ENCODE measurements around the gene ZNF765.
"Not testable (repeated sequence)": the region's sequence is repeated elsewhere in the genome, so short reads cannot be mapped to it uniquely, and the experiment has no call there.

DNA sequence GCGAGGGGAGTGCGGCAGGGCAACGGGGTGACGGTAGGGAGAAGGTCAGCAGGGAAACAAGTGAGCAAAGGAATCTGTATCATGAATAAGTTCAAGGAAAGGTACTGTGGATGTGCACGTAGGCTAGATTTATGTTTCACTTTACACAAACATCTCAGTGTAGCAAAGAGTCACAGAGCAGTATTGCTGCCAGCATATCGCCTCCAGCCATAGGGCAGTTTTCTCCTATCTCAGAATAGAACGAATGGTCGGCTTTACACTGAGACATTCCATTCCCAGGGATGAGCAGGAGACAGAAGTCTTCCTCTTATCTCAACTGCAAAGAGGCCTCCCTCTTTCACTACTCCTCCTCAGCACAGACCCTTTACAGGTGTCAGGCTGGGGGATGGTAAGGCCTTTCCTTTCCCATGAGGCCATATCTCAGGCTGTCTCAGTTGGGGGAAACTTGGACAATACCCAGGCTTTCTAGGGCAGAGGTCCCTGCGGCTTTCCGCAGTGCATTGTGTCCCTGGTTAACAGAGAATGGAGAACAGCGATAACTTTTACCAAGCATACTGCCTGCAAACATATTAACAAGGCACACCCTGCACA is 65.3 kb downstream of the ZNF765 start:
- TF ChIP-seq, protein P1, sequence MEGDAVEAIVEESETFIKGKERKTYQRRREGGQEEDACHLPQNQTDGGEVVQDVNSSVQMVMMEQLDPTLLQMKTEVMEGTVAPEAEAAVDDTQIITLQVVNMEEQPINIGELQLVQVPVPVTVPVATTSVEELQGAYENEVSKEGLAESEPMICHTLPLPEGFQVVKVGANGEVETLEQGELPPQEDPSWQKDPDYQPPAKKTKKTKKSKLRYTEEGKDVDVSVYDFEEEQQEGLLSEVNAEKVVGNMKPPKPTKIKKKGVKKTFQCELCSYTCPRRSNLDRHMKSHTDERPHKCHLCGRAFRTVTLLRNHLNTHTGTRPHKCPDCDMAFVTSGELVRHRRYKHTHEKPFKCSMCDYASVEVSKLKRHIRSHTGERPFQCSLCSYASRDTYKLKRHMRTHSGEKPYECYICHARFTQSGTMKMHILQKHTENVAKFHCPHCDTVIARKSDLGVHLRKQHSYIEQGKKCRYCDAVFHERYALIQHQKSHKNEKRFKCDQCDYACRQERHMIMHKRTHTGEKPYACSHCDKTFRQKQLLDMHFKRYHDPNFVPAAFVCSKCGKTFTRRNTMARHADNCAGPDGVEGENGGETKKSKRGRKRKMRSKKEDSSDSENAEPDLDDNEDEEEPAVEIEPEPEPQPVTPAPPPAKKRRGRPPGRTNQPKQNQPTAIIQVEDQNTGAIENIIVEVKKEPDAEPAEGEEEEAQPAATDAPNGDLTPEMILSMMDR (IDR thresholded peaks at IDR 0.05; ENCODE audit: low read length), result not testable (repeated sequence)
- not testable (repeated sequence) for TF ChIP-seq EZH2 (IDR thresholded peaks at IDR 0.05; ENCODE audit: borderline replicate concordance, low read length)

Measured in OCI-LY1 (cell line).